Mesodermal cell (in vitro differentiated cells): Measurements from ENCODE around the gene CAMK1D.

Source experiments
- H3K27ac ChIP-seq: 2 replicates; pipeline ENCODE4 v1.7.0; 2013; ENCODE audit warnings: mild to moderate bottlenecking, low read depth, low read length, moderate library complexity; ENCODE audit not compliant: severe bottlenecking
- H3K36me3 ChIP-seq: 2 replicates; pipeline ENCODE4 v1.7.1; 2013; ENCODE audit warnings: mild to moderate bottlenecking, low read length, moderate library complexity; ENCODE audit not compliant: control insufficient read depth, insufficient read depth
- H3K4me1 ChIP-seq: one replicate; pipeline ENCODE4 v1.7.1; 2013; ENCODE audit warnings: mild to moderate bottlenecking, low read length; ENCODE audit not compliant: insufficient read depth, control insufficient read depth, poor library complexity, severe bottlenecking
- H3K4me3 ChIP-seq: 2 replicates; pipeline ENCODE4 v1.7.0; 2013; ENCODE audit warnings: low read length, control low read depth, mild to moderate bottlenecking; ENCODE audit not compliant: insufficient read depth, poor library complexity, severe bottlenecking; ENCODE audit errors: extremely low read depth
- H3K9me3 ChIP-seq: 2 replicates; pipeline ENCODE4 v1.7.1; 2013; ENCODE audit warnings: mild to moderate bottlenecking, low read length, moderate library complexity; ENCODE audit not compliant: control insufficient read depth
- WGBS, 2 experiments: methylation state at CpG; one replicate each; pipeline ENCODE4 v1.1.5; 2013; ENCODE audit warnings: missing lambda C conversion rate in 2 of 2; ENCODE audit not compliant: insufficient coverage in 2 of 2; 5-methylcytosine and 5-hydroxymethylcytosine counted together

Gene CAMK1D

DNA sequence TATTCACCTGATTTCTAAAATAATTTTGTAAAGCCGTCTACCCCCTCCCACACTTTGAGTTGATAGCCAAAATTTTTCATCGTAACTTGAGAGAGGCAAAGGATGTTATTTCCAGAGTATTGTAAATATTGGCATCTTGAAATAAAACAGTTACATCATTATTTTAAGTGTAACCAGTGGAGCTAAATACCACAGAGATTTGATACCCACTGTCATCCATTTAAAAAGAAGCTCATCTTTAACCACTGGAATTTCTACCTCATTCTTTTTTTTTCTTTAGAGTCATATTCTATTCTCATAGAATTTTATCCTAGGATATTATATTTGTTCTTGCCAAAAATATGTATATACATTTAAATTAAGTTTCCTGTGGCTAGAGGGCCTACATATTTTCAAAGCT, 48.6 kb downstream of the CAMK1D start:
- H3K9me3 ChIP-seq: no peaks in the 10 kb centered on the region
- WGBS, 2 experiments: no CpG with 5 or more reads among the region's 2 CpGs
- no peaks in the 10 kb centered on the region for H3K36me3 ChIP-seq
- H3K27ac ChIP-seq: no peak overlapping the region
- H3K4me1 ChIP-seq: no peaks in the 10 kb centered on the region
- H3K4me3 ChIP-seq: no peak overlapping the region

DNA sequence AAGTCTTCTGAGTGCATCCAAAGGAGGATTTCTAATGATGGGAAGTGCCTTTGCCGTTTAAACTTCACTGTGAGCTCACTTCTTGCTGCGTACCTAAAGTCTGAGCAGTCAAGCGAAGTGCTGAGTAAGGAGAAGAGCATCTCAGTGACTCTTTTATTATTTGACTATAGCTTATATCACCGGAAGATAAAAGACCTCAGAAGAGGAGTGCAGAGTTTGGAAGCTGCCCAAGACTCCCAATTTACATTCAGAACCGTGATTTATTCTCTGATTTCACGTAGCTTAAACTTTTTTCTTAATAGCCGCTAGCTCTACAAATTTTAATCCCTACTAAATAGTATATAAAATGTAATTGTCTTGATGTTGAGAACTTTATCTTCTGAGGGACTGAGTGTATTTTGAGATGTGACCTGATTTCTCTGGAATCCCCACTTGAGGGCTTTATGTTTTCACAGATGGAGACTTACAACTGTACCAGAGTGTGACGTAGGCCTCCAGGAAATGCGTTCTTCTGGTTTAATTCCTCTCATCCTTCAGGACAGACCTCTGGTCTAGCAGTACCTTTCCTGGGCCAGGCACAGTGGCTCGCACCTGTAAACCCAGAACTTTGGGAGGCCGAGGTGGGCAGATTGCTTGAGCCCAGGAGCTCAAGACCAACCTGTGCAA, 51.1 kb downstream of the CAMK1D start:
- WGBS, 2 experiments: 90 to 94% methylated on average over 6 to 8 of the region's 11 CpGs
- no peaks in the 10 kb centered on the region for H3K36me3 ChIP-seq

DNA sequence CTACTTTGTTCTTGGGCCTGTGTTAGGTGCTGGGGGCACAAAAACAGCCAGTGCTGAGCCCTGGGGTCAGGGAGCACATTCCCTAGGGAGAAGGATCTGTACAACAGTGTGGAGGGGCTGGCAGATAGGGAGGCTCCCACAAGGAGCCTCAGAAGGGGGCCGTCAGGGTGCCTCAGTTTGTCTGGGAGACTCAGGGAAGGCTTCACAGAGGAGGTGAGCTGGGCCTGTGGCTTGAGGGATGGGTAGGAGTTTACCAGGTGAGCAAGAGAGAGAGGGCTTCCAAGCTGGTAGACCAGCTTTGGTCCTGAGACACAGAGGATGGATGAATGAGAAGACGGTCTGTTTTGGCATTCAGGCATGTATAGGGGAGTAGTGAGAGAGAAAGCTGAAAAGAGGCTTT, 52.1 kb downstream of the CAMK1D start:
- Histone ChIP-seq H3K27ac (no peak overlapping the region), H3K36me3 (no peaks in the 10 kb centered on the region), H3K9me3 (no peaks in the 10 kb centered on the region), H3K4me1 (no peaks in the 10 kb centered on the region), H3K4me3 (no peak overlapping the region)
- WGBS, 2 experiments: 60 to 100% methylated on average over 1 of the region's 2 CpGs

More for the DNA sequence above, 51.1 kb downstream of the CAMK1D start:
- H3K4me1 ChIP-seq: no peaks in the 10 kb centered on the region
- H3K27ac ChIP-seq: no peak overlapping the region
- H3K9me3 ChIP-seq: no peaks in the 10 kb centered on the region
- H3K4me3 ChIP-seq: no peak overlapping the region

DNA sequence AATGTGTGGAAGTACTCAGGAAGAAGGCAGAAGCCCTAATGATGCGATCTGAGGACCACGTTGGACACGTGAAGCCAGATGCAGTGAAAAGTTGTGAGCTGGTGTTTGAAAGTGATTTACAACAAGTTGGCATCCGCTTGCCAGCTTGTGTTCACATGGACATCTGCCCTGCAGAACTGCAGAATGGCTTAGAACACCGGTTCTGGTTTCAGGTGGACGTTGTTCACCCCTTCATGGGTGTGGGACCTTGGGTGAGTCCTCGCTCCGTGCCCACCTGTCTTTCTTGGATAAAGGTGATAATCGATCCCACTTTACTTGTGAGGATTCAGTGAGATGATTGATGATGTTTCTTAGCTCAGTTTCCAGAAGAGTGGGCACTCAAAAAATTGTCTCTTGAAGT, 53.8 kb downstream of the CAMK1D start:
- Histone ChIP-seq H3K9me3 (no peaks in the 10 kb centered on the region), H3K36me3 (no peaks in the 10 kb centered on the region)
- WGBS, 2 experiments: 91 to 93% methylated on average over 4 to 8 of the region's 9 CpGs

DNA sequence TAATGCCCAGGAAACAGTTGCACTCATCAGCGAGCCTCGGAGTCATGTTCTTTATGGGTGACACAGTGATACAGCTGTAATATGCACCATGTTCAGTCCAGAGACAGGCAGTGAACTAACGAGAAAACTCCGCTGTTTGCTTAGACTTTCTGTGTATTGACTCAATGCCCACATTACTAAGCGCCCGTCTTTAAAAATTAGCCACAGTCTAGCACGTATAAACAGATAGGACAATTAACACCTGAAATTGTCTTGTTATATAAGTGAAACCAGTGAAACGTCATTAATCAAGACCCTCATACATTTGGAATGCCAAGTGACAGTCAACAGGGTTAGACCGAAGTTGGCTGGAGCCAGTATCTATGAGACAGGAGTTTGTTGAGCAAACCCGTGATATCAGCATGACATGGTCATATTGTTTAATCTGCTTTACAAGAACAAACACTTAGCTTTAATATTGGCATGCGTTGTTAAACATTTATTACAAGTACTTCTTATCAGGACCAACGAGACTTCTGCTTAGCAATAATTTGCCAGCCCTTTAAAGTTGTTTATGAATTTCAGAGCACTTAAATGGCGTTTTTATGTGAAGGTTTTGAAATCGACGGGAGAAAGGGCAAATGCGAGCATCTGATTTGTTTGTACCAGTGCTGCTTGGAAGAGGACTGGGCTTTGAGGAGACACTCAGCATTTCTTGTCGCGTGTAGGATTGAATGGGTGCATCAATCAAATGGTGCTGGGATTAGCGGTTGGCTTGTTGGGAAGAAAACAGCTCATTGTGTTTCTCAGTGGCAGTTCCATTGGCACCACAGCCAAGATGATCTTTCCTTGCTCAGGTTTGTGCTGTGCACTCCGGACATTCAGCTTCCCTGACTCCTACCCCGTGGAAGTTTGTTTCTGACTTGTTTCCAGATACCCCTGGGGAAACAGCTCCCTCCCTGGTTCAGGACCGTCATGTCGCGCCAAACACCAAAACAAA, 56.3 kb downstream of the CAMK1D start:
- WGBS, 2 experiments: 87 to 94% methylated on average over 16 to 21 of the region's 24 CpGs
- Histone ChIP-seq H3K9me3 (no peaks in the 10 kb centered on the region), H3K27ac (no peak overlapping the region), H3K4me3 (no peak overlapping the region), H3K36me3 (no peaks in the 10 kb centered on the region), H3K4me1 (no peaks in the 10 kb centered on the region)

More for the DNA sequence above, 53.8 kb downstream of the CAMK1D start:
- no peak overlapping the region for H3K27ac ChIP-seq
- no peaks in the 10 kb centered on the region for H3K4me1 ChIP-seq
- H3K4me3 ChIP-seq: no peak overlapping the region

DNA sequence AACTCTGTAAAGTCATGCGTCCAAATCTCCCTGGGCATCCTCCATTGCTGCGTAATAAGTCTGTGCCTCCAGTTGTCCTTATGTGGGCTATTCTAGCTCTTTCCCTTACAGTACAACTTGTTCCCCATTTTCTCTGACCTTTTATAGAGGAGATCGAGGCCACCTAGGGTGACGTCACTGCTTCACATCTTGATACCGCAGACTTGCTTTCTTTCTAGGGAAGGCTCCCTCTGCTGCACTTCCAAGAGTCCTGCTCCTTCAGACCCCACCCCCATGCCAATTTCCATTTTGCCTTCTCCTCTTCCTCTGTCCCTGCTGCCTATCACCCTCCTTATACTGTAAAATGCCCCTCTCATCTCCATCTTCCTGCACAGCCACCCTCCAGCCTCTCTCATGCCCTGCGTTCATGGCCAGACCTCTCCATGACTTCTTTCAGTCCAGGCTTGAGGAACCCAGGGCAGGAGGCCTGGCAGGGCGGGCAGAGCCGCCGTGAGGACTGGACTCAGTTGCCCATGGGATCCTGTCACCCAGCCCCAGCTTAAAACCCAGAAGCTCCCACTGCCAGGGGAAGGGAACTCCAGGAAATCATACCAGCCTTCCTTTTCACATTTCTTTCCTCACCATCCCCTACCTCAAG, 57.5 kb downstream of the CAMK1D start:
- 83% methylated on average over 7 to 9 of the region's 9 CpGs for WGBS, 2 experiments

DNA sequence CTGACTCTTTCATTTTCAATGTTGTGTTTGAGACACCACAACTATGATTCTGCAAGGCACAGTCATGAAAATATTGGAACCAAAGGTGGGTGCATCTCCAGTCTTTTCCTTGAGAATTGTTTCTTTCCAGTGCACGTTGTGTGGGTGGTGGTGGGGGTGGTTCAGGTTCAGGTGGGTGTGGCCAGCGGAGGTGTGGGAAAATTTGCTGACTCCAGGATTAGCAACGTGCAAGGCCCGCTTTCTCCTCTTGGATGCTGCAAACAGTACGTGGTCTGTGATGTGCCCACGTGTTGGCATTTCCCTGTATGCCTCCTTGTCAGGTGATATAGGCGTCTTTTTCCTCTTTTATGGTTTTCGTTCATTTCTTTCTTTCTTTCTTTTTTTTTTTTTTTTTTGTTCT, 59.1 kb downstream of the CAMK1D start:
- Histone ChIP-seq H3K4me3 (no peak overlapping the region), H3K27ac (no peak overlapping the region), H3K36me3 (no peaks in the 10 kb centered on the region), H3K4me1 (no peaks in the 10 kb centered on the region), H3K9me3 (no peaks in the 10 kb centered on the region)
- WGBS, 2 experiments: 85 to 93% methylated on average over 6 of the region's 8 CpGs

More for the DNA sequence above, 57.5 kb downstream of the CAMK1D start:
- Histone ChIP-seq H3K4me3 (no peak overlapping the region), H3K4me1 (no peaks in the 10 kb centered on the region), H3K9me3 (no peaks in the 10 kb centered on the region), H3K36me3 (no peaks in the 10 kb centered on the region), H3K27ac (no peak overlapping the region)

DNA sequence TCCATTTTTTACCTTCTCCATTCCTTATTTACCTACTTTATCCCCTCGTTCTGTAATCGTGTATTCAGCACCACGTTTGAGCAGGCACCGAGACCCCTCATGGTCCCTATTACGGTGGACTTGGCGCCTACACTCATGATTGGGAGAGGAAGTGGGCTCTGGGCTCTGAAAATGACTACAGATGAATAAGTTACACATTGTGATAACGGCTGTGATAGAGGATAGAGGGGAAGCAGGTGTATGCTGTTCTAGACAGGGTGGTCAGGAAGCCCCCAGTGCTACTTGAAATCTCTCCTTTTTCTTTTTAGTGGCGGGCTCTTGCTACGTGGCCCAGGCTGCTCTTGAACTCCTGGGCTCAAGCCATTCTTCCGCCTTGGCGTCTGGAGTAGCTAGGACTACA, 59.8 kb downstream of the CAMK1D start:
- 94 to 97% methylated on average over 5 to 7 of the region's 11 CpGs for WGBS, 2 experiments

DNA sequence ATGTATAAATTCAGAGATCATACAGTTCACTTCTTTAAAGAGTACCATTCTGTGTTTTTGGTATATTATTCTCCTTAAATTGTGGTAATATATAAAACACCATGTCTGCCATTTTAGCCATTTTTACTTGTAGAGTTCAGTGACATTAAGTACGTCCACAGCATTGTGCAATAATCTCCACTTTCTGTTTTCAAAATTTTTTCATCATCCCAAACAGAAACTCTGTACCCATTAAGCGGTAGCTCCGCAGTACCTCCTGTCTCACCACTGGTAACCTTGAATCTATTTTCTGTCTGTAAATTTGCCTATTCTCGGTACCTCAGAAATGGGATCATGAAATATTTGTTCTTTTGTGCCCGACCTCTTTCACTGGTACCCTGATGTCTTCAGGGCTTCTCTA, 60.3 kb downstream of the CAMK1D start:
- no peak overlapping the region for H3K4me3 ChIP-seq
- H3K4me1 ChIP-seq: no peaks in the 10 kb centered on the region
- H3K36me3 ChIP-seq: no peaks in the 10 kb centered on the region
- no peaks in the 10 kb centered on the region for H3K9me3 ChIP-seq
- no peak overlapping the region for H3K27ac ChIP-seq
- 78 to 96% methylated on average over 3 to 4 of the region's 5 CpGs for WGBS, 2 experiments

More for the DNA sequence above, 59.8 kb downstream of the CAMK1D start:
- Histone ChIP-seq H3K36me3 (no peaks in the 10 kb centered on the region), H3K4me3 (no peak overlapping the region), H3K27ac (no peak overlapping the region), H3K9me3 (no peaks in the 10 kb centered on the region), H3K4me1 (no peaks in the 10 kb centered on the region)

DNA sequence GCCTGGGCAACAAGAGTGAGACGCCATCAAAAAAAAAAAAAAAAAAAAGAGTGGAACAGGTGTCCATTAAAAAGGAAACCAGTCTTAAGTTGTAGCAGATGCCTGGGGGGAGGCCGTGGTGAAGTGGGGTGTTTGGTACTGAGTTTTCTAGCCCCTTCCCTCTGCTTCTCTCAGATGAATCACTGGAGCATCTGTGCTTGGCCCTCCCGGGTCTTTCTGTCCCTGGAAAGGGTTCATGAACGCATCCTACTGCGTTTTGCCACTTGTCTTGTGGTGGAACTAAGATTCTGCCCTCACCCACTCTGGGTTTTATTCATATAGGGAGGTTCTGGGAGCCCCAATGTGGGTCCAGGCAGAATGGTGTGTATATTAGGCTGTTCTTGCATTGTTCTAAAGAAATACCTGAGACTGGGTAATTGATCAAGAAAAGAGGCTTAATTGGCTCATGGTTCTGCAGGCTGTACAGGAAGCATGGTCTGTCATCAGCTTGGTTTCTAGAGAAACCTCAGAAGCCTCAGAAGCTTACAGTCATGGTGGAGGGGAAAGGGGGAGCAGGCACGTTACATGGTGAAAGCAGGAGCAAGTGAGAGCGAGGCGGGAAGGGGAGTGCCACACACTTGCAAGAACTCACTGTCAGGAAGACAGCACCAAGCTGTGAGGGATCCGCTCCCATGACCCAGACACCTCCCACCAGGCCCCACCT, 63.5 kb downstream of the CAMK1D start:
- no peaks in the 10 kb centered on the region for H3K4me1 ChIP-seq
- no peaks in the 10 kb centered on the region for H3K9me3 ChIP-seq
- whole genome bisulfite sequencing, 2 experiments: 83 to 90% methylated on average over 4 of the region's 9 CpGs
- no peak overlapping the region for H3K4me3 ChIP-seq
- no peak overlapping the region for H3K27ac ChIP-seq
- no peaks in the 10 kb centered on the region for H3K36me3 ChIP-seq
